Transverse colon (tissue), 4 donors: Measurements from ENCODE around the gene TTYH2. TPM values are rescaled to one million over a fixed set of nuclear protein-coding genes. Genes with fewer than 3 reads are reported as not detected.

Experiments used
- DNase-seq: peaks from one replicate; pipeline ENCODE4 v3.0.0-alpha.2; 2019
- H3K27ac ChIP-seq, 4 donors: fragments of 200-600 bp; sonication (generic); 2 replicates each; pipeline ENCODE4 v1.5.1; 2016 to 2018; ENCODE audit warnings: inconsistent platforms in 4 of 4
- H3K27me3 ChIP-seq: fragments of 200-600 bp; sonication (generic); 2 replicates; pipeline ENCODE4 v1.5.1; 2017; ENCODE audit warnings: inconsistent platforms
- H3K36me3 ChIP-seq, 4 donors: fragments of 200-600 bp; sonication (generic); 2 replicates each; pipeline ENCODE4 v1.5.1; 2017 to 2019; ENCODE audit warnings: inconsistent platforms in 4 of 4
- H3K4me1 ChIP-seq, 4 donors: fragments of 200-600 bp; sonication (generic); 2 replicates each; pipeline ENCODE4 v1.5.1; 2017 to 2020; ENCODE audit warnings: inconsistent platforms in 4 of 4
- H3K4me3 ChIP-seq, 4 donors: fragments of 200-600 bp; sonication (generic); 1 replicate in 1 of 4; 2 replicates in 3 of 4; pipeline versions ENCODE4 v1.5.1 to v1.6.1; 2017 to 2019; ENCODE audit warnings: inconsistent platforms in 4 of 4
- H3K9me3 ChIP-seq, 2 donors: fragments of 200-600 bp; sonication (generic); 2 replicates each; pipeline ENCODE4 v1.5.1; 2017 to 2019; ENCODE audit warnings: inconsistent platforms in 2 of 2
- EP300 ChIP-seq: sonication (generic); formaldehyde crosslinking; IDR thresholded peaks from one replicate; pipeline ENCODE4 v1.6.1; 2017; ENCODE audit warnings: antibody characterized with exemption, low read depth
- POLR2A ChIP-seq: fragments of 450-650 bp; IDR thresholded peaks from one replicate; pipeline ENCODE4 v1.6.1; 2016; ENCODE audit warnings: antibody characterized with exemption, mild to moderate bottlenecking, moderate library complexity
- POLR2AphosphoS5 ChIP-seq, 3 donors: sonication (generic); formaldehyde crosslinking; IDR thresholded peaks; one replicate each; pipeline ENCODE4 v1.6.1; 2016; ENCODE audit warnings: antibody characterized with exemption in 3 of 3
- WGBS, 2 donors: methylation state at CpG; one replicate each; pipeline ENCODE4 v1.1.5; 2018; ENCODE audit warnings: low coverage in 1 of 2; 5-methylcytosine and 5-hydroxymethylcytosine counted together
- in situ Hi-C, 4 donors: fragments of 200-750 bp; cut with MboI; loops; one replicate each; pipeline versions ENCODE4 v1.15.0 to v1.15.1; 2017; ENCODE audit warnings: low sequenced_read_pairs in 3 of 4, low pct_ligation_motif_present in 1 of 4, low pct_unique_long_range_greater_than_20kb in 1 of 4
- intact Hi-C: fragments of 100-400 bp; cut with DNase I; formaldehyde crosslinking; loops from one replicate; pipeline ENCODE4 v1.15.1; 2023; ENCODE audit warnings: low total_unique reads
- total RNA-seq, 4 donors: library from RNA; depleted of rRNA; stranded (reverse); fragments of >200 nt; gene quantifications; one replicate each; pipeline ENCODE4 v1.1.0, GENCODE V29; 2016
- TF ChIP-seq, protein P1 (sequence below), 5 experiments: fragments of 200-600 bp in 3 of 5; fragments of 450-650 bp in 2 of 5; sonication (generic) in 3 of 5; IDR thresholded peaks; 1 replicate in 2 of 5; 2 replicates in 3 of 5; pipeline ENCODE4 v1.5.1; 2016 to 2017; ENCODE audit warnings: antibody characterized with exemption in 5 of 5, inconsistent platforms in 3 of 5, mild to moderate bottlenecking in 2 of 5, moderate library complexity in 1 of 5

TTYH2 gene
- total RNA-seq, 4 donors from 2014 or later = 0.37 to 5.2 (median 2.3) TPM

DNA sequence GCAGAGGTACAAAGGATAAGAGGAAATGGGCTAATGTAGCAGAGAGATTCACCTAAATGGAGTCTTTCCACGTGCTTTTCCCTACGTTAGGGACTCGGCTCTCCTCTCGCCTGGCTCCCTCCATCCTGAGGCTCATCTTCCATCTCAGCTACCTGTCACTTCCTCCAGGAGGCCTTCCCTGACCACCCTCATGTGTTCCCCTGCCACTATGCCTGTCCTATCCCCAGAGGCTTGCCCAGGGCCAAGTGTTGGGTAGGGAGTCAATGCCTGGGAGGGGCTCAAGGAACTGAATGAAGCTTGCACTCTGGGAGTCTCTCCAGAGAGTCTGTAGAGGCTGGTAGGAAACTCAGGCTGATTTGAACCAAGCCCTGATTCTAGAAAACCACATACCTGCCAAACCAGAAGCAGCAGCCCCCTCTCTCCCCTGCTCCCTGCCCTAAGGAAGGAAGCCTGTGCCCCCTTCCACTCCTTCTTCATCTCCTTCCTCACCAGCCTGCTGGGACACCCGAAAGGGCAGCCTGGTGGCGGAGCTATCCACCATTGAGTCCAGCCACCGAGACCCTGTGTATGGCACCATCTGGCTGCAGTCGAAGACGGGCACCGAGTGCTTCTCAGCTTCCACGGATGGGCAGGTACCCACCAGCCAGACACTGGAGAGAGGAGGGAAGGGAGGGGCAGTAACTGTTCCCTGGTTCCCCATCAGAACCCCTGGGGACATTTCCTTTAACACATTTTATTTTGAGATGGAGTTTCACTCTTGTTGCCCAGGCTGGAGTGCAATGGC, 86.0 kb downstream of the TTYH2 start:
- Histone ChIP-seq H3K4me3 (no peak overlapping the region), H3K36me3 (no peaks in the 10 kb centered on the region), H3K9me3 (no peaks in the 10 kb centered on the region), H3K27me3 (peaks cover 17% of the 10 kb centered on the region), H3K4me1 (peaks cover 0 to 6% (median 0%) of the 10 kb centered on the region in 4 donors), H3K27ac (no peak overlapping the region)
- no peak for TF ChIP-seq EP300
- TF ChIP-seq, protein P1, sequence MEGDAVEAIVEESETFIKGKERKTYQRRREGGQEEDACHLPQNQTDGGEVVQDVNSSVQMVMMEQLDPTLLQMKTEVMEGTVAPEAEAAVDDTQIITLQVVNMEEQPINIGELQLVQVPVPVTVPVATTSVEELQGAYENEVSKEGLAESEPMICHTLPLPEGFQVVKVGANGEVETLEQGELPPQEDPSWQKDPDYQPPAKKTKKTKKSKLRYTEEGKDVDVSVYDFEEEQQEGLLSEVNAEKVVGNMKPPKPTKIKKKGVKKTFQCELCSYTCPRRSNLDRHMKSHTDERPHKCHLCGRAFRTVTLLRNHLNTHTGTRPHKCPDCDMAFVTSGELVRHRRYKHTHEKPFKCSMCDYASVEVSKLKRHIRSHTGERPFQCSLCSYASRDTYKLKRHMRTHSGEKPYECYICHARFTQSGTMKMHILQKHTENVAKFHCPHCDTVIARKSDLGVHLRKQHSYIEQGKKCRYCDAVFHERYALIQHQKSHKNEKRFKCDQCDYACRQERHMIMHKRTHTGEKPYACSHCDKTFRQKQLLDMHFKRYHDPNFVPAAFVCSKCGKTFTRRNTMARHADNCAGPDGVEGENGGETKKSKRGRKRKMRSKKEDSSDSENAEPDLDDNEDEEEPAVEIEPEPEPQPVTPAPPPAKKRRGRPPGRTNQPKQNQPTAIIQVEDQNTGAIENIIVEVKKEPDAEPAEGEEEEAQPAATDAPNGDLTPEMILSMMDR (IDR thresholded peaks at IDR 0.05) = no peak
- TF ChIP-seq POLR2A = no peak
- TF ChIP-seq POLR2AphosphoS5 (IDR thresholded peaks at IDR 0.05) = no peak
- WGBS, 2 donors = 68 to 83% methylated on average over 10 to 11 of the region's 11 CpGs
- in situ Hi-C loops = loop anchor here in 1 of 4 donors (10.0 kb wide), 1 partner anchor 65 kb away; the partner anchor contains the start of genes BTBD17 and GPR142
- intact Hi-C loops = loop anchor here (10.0 kb wide), 1 partner anchor 95 kb away; the partner anchor contains the start of gene RPL38
- DNase-seq = no peak

DNA sequence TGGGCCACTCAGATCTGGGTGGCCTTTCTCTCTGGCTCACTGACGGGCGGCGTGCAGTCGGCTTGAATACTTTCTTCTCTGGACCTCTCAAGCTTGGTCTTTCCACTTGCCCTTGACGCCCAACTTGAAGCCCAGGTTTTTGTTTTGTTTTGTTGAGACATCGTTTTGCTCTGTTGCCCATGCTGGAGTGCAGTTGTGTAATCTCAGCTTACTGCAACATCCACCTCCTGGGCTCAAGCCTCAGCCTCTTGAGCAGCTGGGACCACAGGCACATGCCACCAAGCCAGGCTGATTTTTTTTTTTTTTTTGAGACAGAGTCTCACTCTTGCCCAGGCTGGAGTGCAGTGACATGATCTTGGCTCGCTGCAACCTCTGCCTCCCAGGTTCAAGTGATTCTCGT, 89.9 kb downstream of the TTYH2 start:
- no peak overlapping the region for H3K4me3 ChIP-seq
- H3K9me3 ChIP-seq = peaks cover 0 to 4% of the 10 kb centered on the region in 2 donors
- no peaks in the 10 kb centered on the region for H3K4me1 ChIP-seq
- whole genome bisulfite sequencing, 2 donors = 52 to 88% methylated on average over 3 to 8 of the region's 8 CpGs
- TF ChIP-seq, protein P1 (IDR thresholded peaks at IDR 0.05) = no peak
- TF ChIP-seq POLR2AphosphoS5 (IDR thresholded peaks at IDR 0.05) (no peak), EP300 (no peak), POLR2A (no peak)
- peaks cover 6% of the 10 kb centered on the region for H3K27me3 ChIP-seq
- no peaks in the 10 kb centered on the region for H3K36me3 ChIP-seq
- intact Hi-C loops = no loop called here
- in situ Hi-C loops = loop anchor here in 1 of 4 donors (10.0 kb wide), 1 partner anchor 61 kb away; the partner anchor contains the start of genes BTBD17 and GPR142
- no peak overlapping the region for H3K27ac ChIP-seq
- no peak for DNase-seq

DNA sequence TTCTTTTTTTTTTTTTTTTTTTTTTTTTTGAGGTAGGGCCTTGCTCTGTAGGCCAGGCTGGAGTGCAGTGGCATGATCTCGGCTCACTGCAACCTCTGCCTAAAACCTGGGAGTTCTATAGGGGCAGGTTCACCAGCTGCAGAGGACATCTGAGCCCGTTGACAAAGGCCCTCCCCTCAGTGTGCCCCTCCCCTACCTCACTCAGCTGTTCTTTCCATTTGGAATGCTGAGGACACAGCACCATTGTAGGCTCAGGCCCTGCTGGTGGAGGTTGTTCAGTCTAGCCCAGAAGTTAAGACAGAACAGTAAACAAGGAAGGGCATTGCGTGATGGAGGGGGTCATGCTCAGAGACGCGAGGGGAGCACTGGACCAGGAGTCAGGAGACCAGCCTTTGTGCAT, 90.8 kb downstream of the TTYH2 start:
- Histone ChIP-seq H3K4me1 (no peaks in the 10 kb centered on the region), H3K27me3 (peaks cover 2% of the 10 kb centered on the region), H3K36me3 (no peaks in the 10 kb centered on the region), H3K9me3 (peaks cover 0 to 4% of the 10 kb centered on the region in 2 donors), H3K4me3 (no peak overlapping the region), H3K27ac (no peak overlapping the region)
- TF ChIP-seq EP300 (no peak), POLR2AphosphoS5 (IDR thresholded peaks at IDR 0.05) (no peak), POLR2A (no peak)
- TF ChIP-seq, protein P1 (IDR thresholded peaks at IDR 0.05) = no peak
- WGBS, 2 donors = 76% methylated on average over 5 of the region's 5 CpGs; no CpG with 5 or more reads in 1 of the 2 donors
- in situ Hi-C loops (loop anchor here in 1 of 4 donors (10.0 kb wide), 1 partner anchor 61 kb away; the partner anchor contains the start of genes BTBD17 and GPR142), intact Hi-C loops (no loop called here)
- no peak for DNase-seq

DNA sequence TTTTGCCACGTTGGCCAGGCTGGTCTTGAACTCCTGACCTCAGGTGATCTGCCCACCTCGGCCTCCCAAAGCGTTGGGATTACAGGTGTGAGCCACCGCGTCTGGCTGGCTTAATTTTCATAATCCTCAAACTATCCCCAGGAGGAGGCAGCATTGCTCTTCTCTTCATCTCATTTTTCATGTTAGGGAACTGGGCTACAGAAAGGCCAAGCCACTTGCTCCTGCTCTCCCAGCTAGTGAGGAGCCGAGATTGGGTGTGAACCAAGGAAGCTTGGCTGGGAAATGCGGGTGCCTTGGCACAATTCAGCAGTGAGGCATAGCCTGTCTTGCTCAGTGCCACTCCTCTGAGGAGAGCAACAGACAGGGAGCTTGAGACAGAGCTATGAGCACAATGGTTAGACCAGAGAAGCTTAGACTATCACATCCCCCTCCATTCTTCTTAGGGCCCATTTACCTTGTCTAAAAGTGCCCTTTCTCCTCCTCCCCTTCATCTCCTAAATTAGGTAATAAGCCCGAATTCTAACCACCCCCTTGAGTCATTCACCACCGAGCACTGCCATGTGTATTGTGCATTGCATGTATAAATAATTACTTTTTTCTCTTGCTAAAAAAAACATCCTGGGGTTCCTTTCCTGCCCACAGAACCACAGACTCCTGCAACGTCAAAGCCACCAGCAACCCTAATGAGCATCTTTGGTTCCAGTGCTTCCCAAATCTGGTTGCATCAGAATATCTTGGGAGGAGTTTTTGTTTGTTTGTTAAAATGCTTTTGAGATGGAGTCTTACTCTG, 92.7 kb downstream of the TTYH2 start:
- no peaks in the 10 kb centered on the region for H3K4me1 ChIP-seq
- H3K27ac ChIP-seq = no peak overlapping the region
- intact Hi-C loops (no loop called here), in situ Hi-C loops (loop anchor here in 1 of 4 donors (10.0 kb wide), 1 partner anchor 59 kb away; the partner anchor contains the start of genes BTBD17 and GPR142)
- H3K9me3 ChIP-seq = peaks cover 0 to 4% of the 10 kb centered on the region in 2 donors
- H3K27me3 ChIP-seq = peaks cover 12% of the 10 kb centered on the region
- H3K36me3 ChIP-seq = no peaks in the 10 kb centered on the region
- DNase-seq = no peak
- H3K4me3 ChIP-seq = no peak overlapping the region
- TF ChIP-seq, protein P1 (IDR thresholded peaks at IDR 0.05) = no peak
- TF ChIP-seq EP300 (no peak), POLR2AphosphoS5 (IDR thresholded peaks at IDR 0.05) (no peak), POLR2A (no peak)
- WGBS, 2 donors = 49 to 60% methylated on average over 5 to 10 of the region's 10 CpGs
